GM12864 (cell line): Measurements from ENCODE around the gene C1orf159.
"Not testable (repeated sequence)": the region's sequence is repeated elsewhere in the genome, so short reads cannot be mapped to it uniquely, and the experiment has no call there.

Experiments used
- DNase-seq: peaks from one replicate; pipeline ENCODE4 v3.0.0-alpha.2; 2011; ENCODE audit warnings: low read depth
- H3K4me3 ChIP-seq: 2 replicates; pipeline ENCODE4 v1.5.1; 2011; ENCODE audit warnings: mild to moderate bottlenecking, low read depth, low read length, control low read depth
- CTCF ChIP-seq: IDR thresholded peaks from 2 replicates; pipeline ENCODE4 v1.5.1; 2011; ENCODE audit warnings: low read depth, mild to moderate bottlenecking, moderate library complexity, low read length, control low read depth, inconsistent platforms; ENCODE audit errors: missing control alignments

C1orf159 gene

DNA sequence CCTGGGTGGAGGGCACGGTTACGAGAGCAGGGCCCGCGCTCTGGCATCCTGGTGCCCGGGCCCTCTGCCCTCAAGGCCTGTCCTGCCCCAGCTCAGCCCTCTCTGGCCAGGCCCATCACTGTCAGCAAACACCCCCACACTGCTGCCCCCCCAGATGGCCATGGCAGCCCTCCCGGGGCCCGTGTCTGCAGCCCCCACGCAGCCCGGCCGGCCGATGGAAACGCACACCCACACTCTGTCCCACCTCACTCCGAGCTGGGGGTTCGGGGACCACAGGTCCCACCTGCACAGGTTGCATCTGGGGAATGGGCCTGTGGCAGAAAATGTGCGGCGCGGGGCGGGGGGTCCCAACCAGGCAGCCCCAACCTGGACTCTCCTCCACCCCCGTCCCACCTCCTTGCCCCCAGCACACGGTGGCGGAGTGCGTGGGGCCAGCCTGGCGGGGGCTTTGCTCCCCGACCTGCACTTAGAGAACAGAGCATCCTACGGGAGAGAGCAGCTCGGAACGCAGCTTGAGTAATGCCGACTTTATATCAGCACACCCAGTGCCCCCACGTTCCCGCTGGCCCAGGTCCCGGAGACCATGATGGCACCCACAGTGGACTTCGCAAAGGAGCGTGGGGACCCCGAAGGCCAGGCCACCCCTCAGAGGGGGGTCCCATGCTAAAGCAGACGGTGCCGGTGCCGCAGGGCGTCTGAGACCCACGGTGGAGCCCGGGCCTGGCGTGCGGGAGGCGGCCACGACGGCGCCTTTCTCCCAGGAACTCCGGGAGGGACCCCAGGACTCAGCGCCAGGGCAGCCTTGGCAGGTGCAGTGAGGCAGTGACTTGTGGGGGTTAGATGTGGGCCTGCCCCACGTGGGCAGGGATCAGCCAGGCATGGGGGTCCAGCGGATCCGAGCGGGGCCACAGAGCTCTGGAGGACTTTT is 34.3 kb downstream of the C1orf159 start:
- H3K4me3 ChIP-seq: no peak overlapping the region
- no peak for TF ChIP-seq CTCF
- no peak for DNase-seq

DNA sequence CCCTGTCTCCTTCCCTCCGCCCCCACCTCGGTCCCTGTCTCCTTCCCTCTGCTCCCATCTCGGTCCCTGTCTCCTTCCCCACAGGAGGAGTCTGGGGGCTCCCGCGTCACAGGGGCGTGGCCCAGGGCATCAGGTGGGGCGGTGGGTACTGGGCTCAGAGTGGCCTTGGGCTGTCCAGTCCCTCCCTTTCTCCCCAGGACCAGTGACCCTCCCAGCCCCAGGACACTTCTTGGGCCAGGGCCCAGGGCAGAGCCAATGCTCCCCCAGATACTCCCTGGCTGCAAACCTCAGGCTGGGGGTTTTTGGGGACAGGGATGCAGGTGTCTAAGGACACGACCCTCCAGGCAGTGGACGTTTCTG is 35.0 kb downstream of the C1orf159 start:
- DNase-seq: no peak
- H3K4me3 ChIP-seq: no peak overlapping the region
- no peak for TF ChIP-seq CTCF

GRCh38 chr1:1080122-1080757 is 35.6 kb downstream of the C1orf159 start:
- DNase-seq: no peak
- no peak for TF ChIP-seq CTCF
- no peak overlapping the region for H3K4me3 ChIP-seq

GRCh38 chr1:1079408-1080121 is 36.3 kb downstream of the C1orf159 start:
- DNase-seq: no peak
- no peak overlapping the region for H3K4me3 ChIP-seq
- TF ChIP-seq CTCF: no peak

GRCh38 chr1:1077396-1077795 is 38.5 kb downstream of the C1orf159 start:
- not testable (repeated sequence) for H3K4me3 ChIP-seq, DNase-seq

DNA sequence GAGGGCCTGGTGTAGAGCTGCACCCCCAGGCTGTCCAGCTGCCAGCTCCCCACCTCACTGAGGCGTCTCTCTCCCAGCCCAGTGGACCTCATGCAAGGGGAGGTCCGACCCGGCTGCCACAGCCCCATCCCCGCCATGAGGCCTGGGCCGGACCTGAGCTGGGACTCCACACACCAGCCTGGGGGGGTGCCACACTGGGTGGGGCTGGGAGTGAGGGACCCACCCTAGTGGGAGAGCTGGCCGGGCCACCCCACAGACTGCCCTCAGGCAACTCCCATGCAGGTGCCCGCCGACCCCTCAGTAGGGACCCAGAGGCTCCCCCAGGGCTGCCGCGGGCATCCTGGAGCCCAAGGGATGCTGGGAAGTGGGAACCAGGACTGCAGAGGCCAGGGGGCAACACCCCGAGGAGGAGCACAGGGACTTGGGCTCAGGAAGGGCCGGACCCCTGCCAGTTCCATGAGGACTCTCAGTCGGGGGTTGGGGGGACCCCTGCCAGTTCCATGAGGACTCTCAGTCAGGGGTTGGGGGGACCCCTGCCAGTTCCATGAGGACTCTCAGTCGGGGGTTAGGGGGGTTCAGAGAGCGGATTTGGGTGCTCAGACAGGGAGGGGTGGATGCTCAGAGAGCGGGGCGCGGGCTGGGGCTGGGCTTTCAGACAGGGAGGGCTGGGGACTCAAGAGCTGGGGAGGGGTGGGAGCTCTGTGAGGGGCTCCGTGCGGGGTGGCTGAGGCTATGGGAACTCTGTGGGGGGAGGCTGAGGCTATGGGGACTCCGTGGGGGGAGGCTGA is 40.5 kb downstream of the C1orf159 start:
- TF ChIP-seq CTCF: no peak
- DNase-seq: no peak
- no peak overlapping the region for H3K4me3 ChIP-seq
